ENCODE results near the gene THRA.

GRCh38 chr17:40112718-40113109, 49.9 kb downstream of the THRA start:
- TF ChIP-seq POLR2A (IDR thresholded peaks at IDR 0.05), result no peak
- TF ChIP-seq, protein P1, sequence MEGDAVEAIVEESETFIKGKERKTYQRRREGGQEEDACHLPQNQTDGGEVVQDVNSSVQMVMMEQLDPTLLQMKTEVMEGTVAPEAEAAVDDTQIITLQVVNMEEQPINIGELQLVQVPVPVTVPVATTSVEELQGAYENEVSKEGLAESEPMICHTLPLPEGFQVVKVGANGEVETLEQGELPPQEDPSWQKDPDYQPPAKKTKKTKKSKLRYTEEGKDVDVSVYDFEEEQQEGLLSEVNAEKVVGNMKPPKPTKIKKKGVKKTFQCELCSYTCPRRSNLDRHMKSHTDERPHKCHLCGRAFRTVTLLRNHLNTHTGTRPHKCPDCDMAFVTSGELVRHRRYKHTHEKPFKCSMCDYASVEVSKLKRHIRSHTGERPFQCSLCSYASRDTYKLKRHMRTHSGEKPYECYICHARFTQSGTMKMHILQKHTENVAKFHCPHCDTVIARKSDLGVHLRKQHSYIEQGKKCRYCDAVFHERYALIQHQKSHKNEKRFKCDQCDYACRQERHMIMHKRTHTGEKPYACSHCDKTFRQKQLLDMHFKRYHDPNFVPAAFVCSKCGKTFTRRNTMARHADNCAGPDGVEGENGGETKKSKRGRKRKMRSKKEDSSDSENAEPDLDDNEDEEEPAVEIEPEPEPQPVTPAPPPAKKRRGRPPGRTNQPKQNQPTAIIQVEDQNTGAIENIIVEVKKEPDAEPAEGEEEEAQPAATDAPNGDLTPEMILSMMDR (IDR thresholded peaks at IDR 0.05), result no peak

All from testis (tissue), 2 donors.